LNCAP (cell line): ENCODE measurements around the gene YTHDF2.

Experiments used
- CTCF ChIP-seq: fragments of 450-650 bp; IDR thresholded peaks from 2 replicates; pipeline ENCODE4 v1.5.1; 2017; ENCODE audit warnings: mild to moderate bottlenecking

Gene YTHDF2

GRCh38 chr1:28801461-28801860, 64.7 kb downstream of the YTHDF2 start:
- TF ChIP-seq CTCF: no peak

- TF ChIP-seq CTCF: no peak
These were observed 66.3 kb downstream of the YTHDF2 start for GRCh38 chr1:28803051-28803450.

GRCh38 chr1:28803662-28804061, 66.9 kb downstream of the YTHDF2 start:
- no peak for TF ChIP-seq CTCF

- TF ChIP-seq CTCF: no peak
These were observed 67.3 kb downstream of the YTHDF2 start for GRCh38 chr1:28804071-28804470.

GRCh38 chr1:28807046-28807445, 70.3 kb downstream of the YTHDF2 start:
- no peak for TF ChIP-seq CTCF

GRCh38 chr1:28807986-28808385, 71.2 kb downstream of the YTHDF2 start:
- TF ChIP-seq CTCF: no peak

- TF ChIP-seq CTCF: no peak
These were observed 74.6 kb downstream of the YTHDF2 start for GRCh38 chr1:28811369-28811765.

- TF ChIP-seq CTCF: no peak
These were observed 75.3 kb downstream of the YTHDF2 start, which contains the start of gene OPRD1 for GRCh38 chr1:28811766-28812668. TSS of gene OPRD1 (plus strand) at chr1:28812170. CDS start at chr1:28812384, 214 bp downstream.
